Activated CD4-positive, alpha-beta T cell treated with anti-CD3 and anti-CD28 coated beads, Interleukin-2, amount 10 ng/mL, durations not matched to agents 7 days and 5 days (primary cell): ENCODE measurements around the gene NHLRC4. TPM values are rescaled to one million over a fixed set of nuclear protein-coding genes. Genes with fewer than 3 reads are reported as not detected.
A peak's percentile ranks its signal among the peaks of the same experiment; 100 is the strongest.

Source experiments
- CTCF ChIA-PET: fragments of 350-600 bp; sonication (Branson Sonifier 250); formaldehyde crosslinking; loops from one replicate; lab custom pipeline; 2021; ENCODE audit warnings: antibody characterized with exemption; lab: Charles Lee
- POLR2A ChIA-PET: fragments of 350-600 bp; sonication (Branson Sonifier 250); formaldehyde crosslinking; loops from one replicate; lab custom pipeline; 2021; ENCODE audit warnings: antibody characterized with exemption; lab: Charles Lee
- DNase-seq: peaks from one replicate; pipeline ENCODE4 v3.0.0-alpha.2; 2020
- H3K27ac Mint-ChIP-seq: one replicate; pipeline ENCODE4 v1.8.0; 2021; ENCODE audit warnings: mild to moderate bottlenecking, moderate library complexity, mixed read lengths
- H3K27me3 Mint-ChIP-seq: one replicate; pipeline ENCODE4 v1.8.0; 2021; ENCODE audit warnings: mixed read lengths
- H3K36me3 Mint-ChIP-seq: one replicate; pipeline ENCODE4 v1.8.0; 2021; ENCODE audit warnings: low read depth, mixed read lengths
- H3K4me1 Mint-ChIP-seq: one replicate; pipeline ENCODE4 v1.8.0; 2021; ENCODE audit warnings: mixed read lengths
- H3K4me3 Mint-ChIP-seq: one replicate; pipeline ENCODE4 v1.8.0; 2021; ENCODE audit warnings: mild to moderate bottlenecking, moderate library complexity, mixed read lengths
- H3K9me3 Mint-ChIP-seq: one replicate; pipeline ENCODE4 v1.8.0; 2021; ENCODE audit warnings: mixed read lengths
- total RNA-seq, 2 experiments: library from RNA; stranded (reverse); gene quantifications; one replicate each; pipeline ENCODE4 v1.2.3, GENCODE V29; 2021

NHLRC4 gene
- total RNA-seq, 2 experiments from 2014 or later = 1.9 to 2.7 TPM

- POLR2A ChIA-PET = no interaction called here
- DNase-seq = no peak
- Mint-ChIP-seq H3K9me3 (no peaks in the 10 kb centered on the region), H3K27me3 (no peaks in the 10 kb centered on the region), H3K36me3 (no peaks in the 10 kb centered on the region), H3K4me1 (peaks cover 31% of the 10 kb centered on the region), H3K4me3 (peak overlapping the region; percentile 83), H3K27ac (peak overlapping the region; percentile 93)
- CTCF ChIA-PET = interaction anchor here (0.5 kb wide), 1 partner anchor 8 kb away, joined by 4 read pairs; no protein-coding TSS in a partner anchor
Measured at GRCh38 chr16:568401-569258, 1.8 kb downstream of the NHLRC4 start.

GRCh38 chr16:569445-570254 is 2.8 kb downstream of the NHLRC4 start, which contains the start of gene PIGQ:
Gene PIGQ (plus strand): TSS chr16:569968. CDS start chr16:574075, 4,107 bp downstream.
- Mint-ChIP-seq H3K9me3 (no peaks in the 10 kb centered on the region), H3K4me3 (peak within 1 kb of the TSS; percentile 83), H3K27ac (peak within 1 kb of the TSS; percentile 93), H3K27me3 (no peaks in the 10 kb centered on the region), H3K36me3 (no peaks in the 10 kb centered on the region), H3K4me1 (peaks cover 31% of the 10 kb centered on the region)
- DNase-seq = peak; percentile 63
- ChIA-PET POLR2A (no interaction called here), CTCF (no interaction called here)

- Mint-ChIP-seq H3K9me3 (no peaks in the 10 kb centered on the region), H3K27ac (no peak overlapping the region), H3K4me1 (peaks cover 21% of the 10 kb centered on the region), H3K4me3 (no peak overlapping the region), H3K36me3 (no peaks in the 10 kb centered on the region), H3K27me3 (no peaks in the 10 kb centered on the region)
- POLR2A ChIA-PET = no interaction called here
- no peak for DNase-seq
- CTCF ChIA-PET = no interaction called here
Measured at GRCh38 chr16:572865-573650, 6.3 kb downstream of the NHLRC4 start.

DNA sequence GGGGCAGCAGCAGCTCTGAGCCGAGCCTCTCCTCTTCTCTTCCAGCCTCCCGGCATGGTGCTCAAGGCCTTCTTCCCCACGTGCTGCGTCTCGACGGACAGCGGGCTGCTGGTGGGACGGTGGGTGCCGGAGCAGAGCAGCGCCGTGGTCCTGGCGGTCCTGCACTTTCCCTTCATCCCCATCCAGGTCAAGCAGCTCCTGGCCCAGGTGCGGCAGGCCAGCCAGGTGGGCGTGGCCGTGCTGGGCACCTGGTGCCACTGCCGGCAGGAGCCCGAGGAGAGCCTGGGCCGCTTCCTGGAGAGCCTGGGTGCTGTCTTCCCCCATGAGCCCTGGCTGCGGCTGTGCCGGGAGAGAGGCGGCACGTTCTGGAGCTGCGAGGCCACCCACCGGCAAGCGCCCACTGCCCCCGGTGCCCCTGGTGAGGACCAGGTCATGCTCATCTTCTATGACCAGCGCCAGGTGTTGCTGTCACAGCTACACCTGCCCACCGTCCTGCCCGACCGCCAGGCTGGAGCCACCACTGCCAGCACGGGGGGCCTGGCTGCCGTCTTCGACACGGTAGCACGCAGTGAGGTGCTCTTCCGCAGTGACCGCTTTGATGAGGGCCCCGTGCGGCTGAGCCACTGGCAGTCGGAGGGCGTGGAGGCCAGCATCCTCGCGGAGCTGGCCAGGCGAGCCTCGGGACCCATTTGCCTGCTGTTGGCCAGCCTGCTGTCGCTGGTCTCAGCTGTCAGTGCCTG is 7.4 kb downstream of the NHLRC4 start:
- Mint-ChIP-seq H3K4me1 (peaks cover 17% of the 10 kb centered on the region), H3K4me3 (no peak overlapping the region), H3K27ac (no peak overlapping the region), H3K27me3 (no peaks in the 10 kb centered on the region), H3K9me3 (no peaks in the 10 kb centered on the region), H3K36me3 (no peaks in the 10 kb centered on the region)
- POLR2A ChIA-PET = no interaction called here
- DNase-seq = no peak
- CTCF ChIA-PET = no interaction called here

DNA sequence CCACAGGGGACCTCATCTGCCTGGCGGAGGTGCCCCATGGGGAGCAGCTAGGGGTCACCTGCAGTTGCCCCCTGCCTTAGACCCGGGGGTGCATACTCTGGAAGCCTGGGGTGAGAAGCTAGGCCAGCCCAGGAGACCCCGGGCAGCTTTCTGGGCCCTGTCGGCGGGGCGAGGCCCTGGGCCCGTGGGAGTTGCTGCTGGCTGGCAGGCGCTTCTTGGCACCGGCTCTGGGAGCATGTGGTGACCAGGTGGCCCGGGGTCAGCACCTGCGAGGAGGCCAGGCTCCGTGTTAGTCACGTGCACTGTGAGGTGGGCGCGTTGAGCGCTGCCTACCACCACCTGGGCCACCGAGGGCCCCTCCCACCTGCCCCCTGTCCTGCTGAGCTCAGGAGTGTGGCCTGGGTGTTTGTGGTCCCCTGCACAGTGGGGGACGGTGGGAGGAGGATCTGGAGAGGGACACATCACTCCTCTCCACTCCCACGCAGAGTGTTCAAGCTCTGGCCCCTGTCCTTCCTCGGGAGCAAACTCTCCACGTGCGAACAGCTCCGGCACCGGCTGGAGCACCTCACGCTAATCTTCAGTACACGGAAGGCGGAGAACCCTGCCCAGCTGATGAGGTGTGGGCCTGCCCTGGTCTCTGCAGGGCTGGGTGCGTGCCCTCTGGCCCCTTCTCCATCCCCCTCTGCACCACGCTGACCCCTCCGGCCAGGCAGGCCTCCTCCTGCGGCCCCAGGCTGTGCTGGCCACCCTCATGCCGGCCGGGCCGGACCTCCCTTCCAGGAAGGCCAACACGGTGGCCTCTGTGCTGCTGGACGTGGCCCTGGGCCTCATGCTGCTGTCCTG is 8.8 kb downstream of the NHLRC4 start:
- ChIA-PET CTCF (no interaction called here), POLR2A (no interaction called here)
- Mint-ChIP-seq H3K27ac (no peak overlapping the region), H3K4me1 (peaks cover 14% of the 10 kb centered on the region), H3K4me3 (no peak overlapping the region), H3K36me3 (no peaks in the 10 kb centered on the region), H3K9me3 (no peaks in the 10 kb centered on the region), H3K27me3 (no peaks in the 10 kb centered on the region)
- DNase-seq = no peak

GRCh38 chr16:576197-576822 is 9.5 kb downstream of the NHLRC4 start:
- ChIA-PET POLR2A (no interaction called here), CTCF (interaction anchor here (0.9 kb wide), 1 partner anchor 1130 kb away, joined by 3 read pairs; the partner anchor contains the start of gene MAPK8IP3)
- Mint-ChIP-seq H3K4me3 (no peak overlapping the region), H3K27me3 (no peaks in the 10 kb centered on the region), H3K27ac (peak overlapping the region; percentile 64), H3K9me3 (no peaks in the 10 kb centered on the region), H3K4me1 (peaks cover 7% of the 10 kb centered on the region), H3K36me3 (no peaks in the 10 kb centered on the region)
- no peak for DNase-seq

DNA sequence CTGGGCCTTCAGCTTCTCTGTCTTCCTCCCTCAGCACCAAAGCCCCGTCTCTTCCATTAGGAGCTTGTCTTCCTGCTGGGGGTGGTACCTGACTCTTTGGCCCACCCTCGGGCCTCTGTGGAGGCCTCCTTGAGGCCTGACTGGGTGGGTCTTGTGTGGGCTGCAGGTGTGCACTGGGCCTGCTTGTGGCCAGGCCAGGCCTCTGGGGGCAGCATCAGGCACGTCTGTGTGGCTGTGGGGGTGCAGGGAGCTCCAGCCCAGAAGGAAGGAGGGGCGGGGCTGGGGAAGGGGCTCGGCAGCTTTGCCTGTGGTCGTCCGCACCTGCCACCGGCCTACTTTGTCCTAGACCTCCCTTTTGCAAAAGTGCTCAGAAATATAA is 10.0 kb downstream of the NHLRC4 start:
- ChIA-PET POLR2A (no interaction called here), CTCF (interaction anchor here (0.7 to 0.9 kb wide), 2 partner anchors 9 to 1129 kb away, joined by 3 to 4 read pairs; partner anchors contain the start of gene MAPK8IP3)
- no peak for DNase-seq
- Mint-ChIP-seq H3K4me1 (peaks cover 2% of the 10 kb centered on the region), H3K36me3 (no peaks in the 10 kb centered on the region), H3K4me3 (no peak overlapping the region), H3K27me3 (no peaks in the 10 kb centered on the region), H3K9me3 (no peaks in the 10 kb centered on the region), H3K27ac (peak overlapping the region; percentile 64)

DNA sequence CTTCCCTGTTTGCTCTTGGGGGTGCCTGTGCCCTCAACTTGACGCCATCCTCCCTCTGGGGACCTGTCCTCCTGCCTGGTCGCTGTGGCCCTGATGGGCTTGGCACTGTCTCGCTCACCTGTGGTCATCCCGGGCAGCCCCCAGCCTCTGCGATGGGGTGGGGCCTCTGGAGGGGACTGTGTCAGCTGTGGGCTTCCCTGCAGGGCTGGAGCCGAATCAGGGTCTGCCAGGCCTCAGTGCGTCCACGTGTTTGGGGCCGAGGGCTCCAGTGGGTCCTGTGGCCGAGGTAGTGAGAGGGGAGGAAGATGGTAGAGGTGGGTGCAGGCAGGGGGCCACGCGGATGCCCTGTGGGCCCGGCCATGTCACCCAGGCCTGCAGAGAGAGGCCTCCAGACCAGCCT is 11.0 kb downstream of the NHLRC4 start:
- Mint-ChIP-seq H3K27me3 (no peaks in the 10 kb centered on the region), H3K9me3 (no peaks in the 10 kb centered on the region), H3K4me3 (no peak overlapping the region), H3K27ac (no peak overlapping the region), H3K36me3 (no peaks in the 10 kb centered on the region), H3K4me1 (no peaks in the 10 kb centered on the region)
- POLR2A ChIA-PET = no interaction called here
- CTCF ChIA-PET = interaction anchor here (1.4 kb wide), 1 partner anchor 11 kb away, joined by 4 read pairs; no protein-coding TSS in a partner anchor
- no peak for DNase-seq

DNA sequence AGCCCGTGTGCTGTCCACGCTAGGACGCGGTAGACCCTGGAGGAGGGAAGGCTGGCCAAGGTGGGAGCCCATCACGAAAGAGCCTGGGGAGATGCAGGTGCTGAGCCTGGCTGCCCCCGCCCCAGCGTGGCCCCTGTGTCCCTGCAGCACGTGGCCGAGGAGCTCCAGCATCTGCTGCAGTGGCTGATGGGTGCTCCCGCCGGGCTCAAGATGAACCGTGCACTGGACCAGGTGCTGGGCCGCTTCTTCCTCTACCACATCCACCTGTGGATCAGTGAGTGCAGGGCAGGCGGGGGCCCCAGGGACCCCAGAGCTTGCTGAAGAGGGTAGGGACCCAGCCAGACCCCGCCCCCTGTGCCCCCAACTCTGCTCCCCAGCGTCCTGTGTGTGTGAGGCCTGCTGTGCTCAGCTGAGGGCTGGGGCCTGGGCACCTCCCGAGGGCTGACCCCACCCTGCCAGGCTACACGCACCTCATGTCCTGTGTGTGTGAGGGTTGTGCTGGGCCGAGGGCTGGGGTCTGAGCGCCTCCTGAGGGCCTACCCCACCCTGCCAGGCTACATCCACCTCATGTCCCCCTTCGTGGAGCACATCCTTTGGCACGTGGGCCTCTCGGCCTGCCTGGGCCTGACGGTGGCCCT is 11.5 kb downstream of the NHLRC4 start:
- ChIA-PET POLR2A (no interaction called here), CTCF (interaction anchor here (1.4 kb wide), 1 partner anchor 10 kb away, joined by 4 read pairs; no protein-coding TSS in a partner anchor)
- H3K9me3 Mint-ChIP-seq = no peaks in the 10 kb centered on the region
- no peaks in the 10 kb centered on the region for H3K4me1 Mint-ChIP-seq
- H3K27me3 Mint-ChIP-seq = no peaks in the 10 kb centered on the region
- H3K36me3 Mint-ChIP-seq = no peaks in the 10 kb centered on the region
- no peak for DNase-seq
- no peak overlapping the region for H3K27ac Mint-ChIP-seq
- no peak overlapping the region for H3K4me3 Mint-ChIP-seq

DNA sequence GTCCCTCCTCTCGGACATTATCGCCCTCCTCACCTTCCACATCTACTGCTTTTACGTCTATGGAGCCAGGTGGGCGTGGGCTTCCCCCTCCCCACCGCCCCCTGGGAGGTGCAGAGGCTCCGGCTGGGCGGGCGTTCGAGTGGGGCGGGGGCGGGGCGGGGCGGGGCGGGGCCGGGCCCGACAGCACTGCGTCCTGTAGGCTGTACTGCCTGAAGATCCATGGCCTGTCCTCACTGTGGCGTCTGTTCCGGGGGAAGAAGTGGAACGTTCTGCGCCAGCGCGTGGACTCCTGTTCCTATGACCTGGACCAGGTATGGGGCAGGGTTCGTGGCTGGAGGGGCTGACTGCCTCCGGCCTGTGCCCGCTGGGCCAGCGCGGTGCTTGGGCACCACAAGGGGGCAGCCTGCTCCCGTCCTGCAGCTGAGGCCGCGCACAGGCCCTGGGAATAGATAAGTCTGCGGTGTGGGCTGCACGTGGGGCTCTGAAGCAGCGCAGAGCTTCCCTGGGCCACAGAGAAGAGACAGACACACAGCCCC is 12.1 kb downstream of the NHLRC4 start:
- H3K4me1 Mint-ChIP-seq = no peaks in the 10 kb centered on the region
- ChIA-PET CTCF (interaction anchor here (0.7 to 1.4 kb wide), 2 partner anchors 10 to 14 kb away, joined by 3 to 4 read pairs; no protein-coding TSS in a partner anchor), POLR2A (no interaction called here)
- no peak overlapping the region for H3K4me3 Mint-ChIP-seq
- no peaks in the 10 kb centered on the region for H3K9me3 Mint-ChIP-seq
- peak; percentile 65 for DNase-seq
- no peak overlapping the region for H3K27ac Mint-ChIP-seq
- H3K27me3 Mint-ChIP-seq = no peaks in the 10 kb centered on the region
- no peaks in the 10 kb centered on the region for H3K36me3 Mint-ChIP-seq
